Activated T-cell treated with anti-CD3 and anti-CD28 coated beads, Interleukin-2, amount 50 U/mL, for 72 hours (primary cell): ENCODE data around the gene NRF1. TPM values are rescaled to one million over a fixed set of nuclear protein-coding genes. Genes with fewer than 3 reads are reported as not detected.
"Not testable (repeated sequence)": the region's sequence is repeated elsewhere in the genome, so short reads cannot be mapped to it uniquely, and the experiment has no call there.

ENCODE experiments used
- ATAC-seq, 2 donors: fragments of 150-1000 bp; cut with Tn5 transposase; replicated peaks in 1 of 2; 2 replicates each; pipeline ENCODE4 v1.10.0; 2021; ENCODE audit warnings: moderate library complexity in 2 of 2, mild to moderate bottlenecking in 1 of 2
- DNase-seq, 2 donors: peaks; one replicate each; pipeline ENCODE4 v3.0.0; 2021 to 2022; ENCODE audit warnings: mixed read lengths in 1 of 2
- H3K27ac Mint-ChIP-seq: one replicate; pipeline ENCODE4 v1.8.0; 2022; ENCODE audit warnings: mild to moderate bottlenecking, moderate library complexity, mixed read lengths
- H3K27me3 Mint-ChIP-seq: one replicate; pipeline ENCODE4 v1.8.0; 2022; ENCODE audit warnings: low read depth, mixed read lengths
- H3K36me3 Mint-ChIP-seq, 2 donors: one replicate each; pipeline ENCODE4 v1.8.0; 2022; ENCODE audit warnings: mixed read lengths in 2 of 2, mild to moderate bottlenecking in 1 of 2; ENCODE audit not compliant: insufficient read depth in 2 of 2
- H3K4me1 Mint-ChIP-seq: one replicate; pipeline ENCODE4 v1.8.0; 2022; ENCODE audit warnings: low read depth, mixed read lengths
- H3K4me3 Mint-ChIP-seq, 2 donors: one replicate each; pipeline ENCODE4 v1.8.0; 2022; ENCODE audit warnings: mild to moderate bottlenecking in 2 of 2, mixed read lengths in 2 of 2, moderate library complexity in 2 of 2
- H3K9me3 Mint-ChIP-seq, 2 donors: one replicate each; pipeline ENCODE4 v1.8.0; 2022; ENCODE audit warnings: mixed read lengths in 2 of 2
- total RNA-seq, 2 donors: library from RNA; stranded (reverse); gene quantifications; one replicate each; pipeline ENCODE4 v1.2.3, GENCODE V29; 2022

NRF1 gene
- total RNA-seq, 2 donors from 2014 or later = 22.1 to 25.1 TPM

- Mint-ChIP-seq H3K4me1 (peaks cover 5% of the 10 kb centered on the region), H3K4me3 (no peak overlapping the region), H3K36me3 (peaks cover 17 to 31% of the 10 kb centered on the region in 2 donors), H3K9me3 (peaks cover 4 to 10% of the 10 kb centered on the region in 2 donors), H3K27me3 (no peaks in the 10 kb centered on the region), H3K27ac (peak overlapping the region; percentile 74)
- DNase-seq (no peak), ATAC-seq (peak; percentile 39 to 51)
Observed at GRCh38 chr7:129664029-129665012, 52.8 kb downstream of the NRF1 start.

DNA sequence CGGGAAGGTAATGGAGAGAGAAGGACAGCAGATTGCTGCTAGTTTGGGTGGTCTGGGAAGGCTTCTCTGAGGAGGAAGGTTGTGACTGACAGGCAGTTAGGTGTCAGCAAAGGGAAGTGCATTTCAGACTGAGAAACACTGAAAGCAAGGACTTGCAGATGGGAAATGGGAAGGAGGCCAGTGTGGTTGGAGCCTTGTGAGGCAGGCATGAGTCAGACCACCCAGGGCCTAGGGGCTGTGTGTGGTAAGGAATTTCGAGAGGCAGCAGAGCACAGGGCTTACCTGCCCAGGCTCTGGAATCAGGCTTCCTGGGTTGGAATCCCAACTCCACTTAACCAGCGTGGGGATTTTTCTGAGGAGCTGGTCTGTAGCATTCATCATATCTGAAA, 53.5 kb downstream of the NRF1 start:
- DNase-seq (no peak), ATAC-seq (no peak)
- peaks cover 5% of the 10 kb centered on the region for H3K4me1 Mint-ChIP-seq
- no peak overlapping the region for H3K27ac Mint-ChIP-seq
- no peak overlapping the region for H3K4me3 Mint-ChIP-seq
- no peaks in the 10 kb centered on the region for H3K27me3 Mint-ChIP-seq
- H3K36me3 Mint-ChIP-seq = peaks cover 12 to 24% of the 10 kb centered on the region in 2 donors
- peaks cover 0 to 6% of the 10 kb centered on the region in 2 donors for H3K9me3 Mint-ChIP-seq

DNA sequence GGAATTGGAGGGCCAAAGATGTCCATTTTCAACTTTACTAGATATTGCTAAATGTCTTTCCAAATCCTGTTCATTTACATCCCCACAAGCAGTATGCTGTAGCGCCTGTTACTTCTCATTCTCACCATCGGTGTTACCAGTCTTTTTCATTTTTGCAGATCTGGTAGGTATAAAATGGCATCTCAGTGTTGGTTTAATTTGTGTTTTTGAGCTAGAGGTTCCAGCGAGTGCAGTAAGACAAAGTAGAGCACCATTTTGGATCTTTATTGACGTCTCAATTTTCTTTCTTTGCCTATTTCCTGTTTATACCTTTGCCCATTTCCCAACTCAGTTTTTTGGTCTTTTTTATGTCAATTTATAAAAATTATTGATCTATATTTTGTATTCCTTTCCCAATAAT, 55.6 kb downstream of the NRF1 start:
- no peak for ATAC-seq
- Mint-ChIP-seq H3K27ac (no peak overlapping the region), H3K36me3 (peaks cover 2 to 7% of the 10 kb centered on the region in 2 donors)

GRCh38 chr7:129667551-129667950, 56.0 kb downstream of the NRF1 start:
- no peaks in the 10 kb centered on the region for H3K27me3 Mint-ChIP-seq
- no peak for DNase-seq
- ATAC-seq = no peak
- peaks cover 5% of the 10 kb centered on the region for H3K4me1 Mint-ChIP-seq
- no peak overlapping the region for H3K4me3 Mint-ChIP-seq
- peaks cover 2 to 4% of the 10 kb centered on the region in 2 donors for H3K36me3 Mint-ChIP-seq
- H3K9me3 Mint-ChIP-seq = no peaks in the 10 kb centered on the region
- no peak overlapping the region for H3K27ac Mint-ChIP-seq

More for the DNA sequence above, 55.6 kb downstream of the NRF1 start:
- Mint-ChIP-seq H3K27me3 (no peaks in the 10 kb centered on the region), H3K4me1 (peaks cover 5% of the 10 kb centered on the region), H3K4me3 (no peak overlapping the region), H3K9me3 (no peaks in the 10 kb centered on the region)
- no peak for DNase-seq

DNA sequence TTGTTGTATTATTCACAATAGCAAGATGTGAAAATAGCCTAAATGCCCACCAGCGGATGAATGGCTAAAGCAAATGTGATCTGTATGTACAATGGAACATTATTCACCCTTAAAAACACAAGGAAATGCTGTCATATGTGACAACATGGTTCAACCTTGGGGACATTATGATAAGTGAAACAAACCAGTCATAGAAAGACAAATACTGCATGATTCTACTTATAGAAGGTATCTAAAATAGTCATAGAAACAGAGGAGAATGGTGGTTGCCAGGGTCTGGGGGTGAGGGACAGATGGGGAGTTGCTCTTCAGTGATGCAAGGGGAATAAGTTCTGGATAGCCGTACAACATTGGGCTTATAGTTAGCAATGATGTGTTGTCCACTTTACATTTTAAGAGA, 58.4 kb downstream of the NRF1 start:
- peak; percentile 15 to 57 for ATAC-seq
- no peaks in the 10 kb centered on the region for H3K27me3 Mint-ChIP-seq
- H3K9me3 Mint-ChIP-seq = no peaks in the 10 kb centered on the region
- DNase-seq = no peak
- peaks cover 2 to 4% of the 10 kb centered on the region in 2 donors for H3K36me3 Mint-ChIP-seq
- H3K4me3 Mint-ChIP-seq = no peak overlapping the region
- no peak overlapping the region for H3K27ac Mint-ChIP-seq
- H3K4me1 Mint-ChIP-seq = peaks cover 3% of the 10 kb centered on the region

DNA sequence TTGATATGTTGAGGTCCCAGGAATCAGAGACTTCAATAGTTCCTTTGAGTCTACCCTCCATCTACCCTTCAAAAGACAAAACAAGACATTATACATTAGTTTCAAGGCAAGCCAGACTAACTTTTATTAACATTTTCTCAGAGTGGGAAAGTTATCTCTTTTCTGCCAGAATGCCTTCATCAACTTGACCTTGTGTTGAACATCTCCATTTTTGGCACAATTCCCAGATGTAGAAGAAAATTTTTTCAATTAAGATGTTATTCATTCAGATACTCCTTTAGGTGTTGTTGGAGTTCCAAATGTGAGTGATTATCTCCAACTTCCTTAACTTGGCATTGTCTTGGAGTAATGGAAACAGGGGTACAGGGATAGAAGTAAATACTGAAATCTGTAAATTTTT, 59.1 kb downstream of the NRF1 start:
- DNase-seq (no peak), ATAC-seq (no peak)
- no peaks in the 10 kb centered on the region for H3K9me3 Mint-ChIP-seq
- H3K27me3 Mint-ChIP-seq = no peaks in the 10 kb centered on the region
- peaks cover 5 to 10% of the 10 kb centered on the region in 2 donors for H3K36me3 Mint-ChIP-seq
- no peaks in the 10 kb centered on the region for H3K4me1 Mint-ChIP-seq
- no peak overlapping the region for H3K4me3 Mint-ChIP-seq
- H3K27ac Mint-ChIP-seq = no peak overlapping the region

- H3K9me3 Mint-ChIP-seq = no peaks in the 10 kb centered on the region
- no peaks in the 10 kb centered on the region for H3K27me3 Mint-ChIP-seq
- H3K4me3 Mint-ChIP-seq = no peak overlapping the region
- DNase-seq = no peak
- no peak overlapping the region for H3K27ac Mint-ChIP-seq
- no peak for ATAC-seq
- no peaks in the 10 kb centered on the region for H3K4me1 Mint-ChIP-seq
- peaks cover 7 to 12% of the 10 kb centered on the region in 2 donors for H3K36me3 Mint-ChIP-seq
Observed at GRCh38 chr7:129671266-129671665, 59.7 kb downstream of the NRF1 start.

GRCh38 chr7:129674475-129674874, 63.0 kb downstream of the NRF1 start:
- H3K9me3 Mint-ChIP-seq, H3K27me3 Mint-ChIP-seq, H3K4me1 Mint-ChIP-seq, DNase-seq, H3K27ac Mint-ChIP-seq, H3K4me3 Mint-ChIP-seq: not testable (repeated sequence)
- ATAC-seq = peak in 1 of 2 donors; percentile 42
- H3K36me3 Mint-ChIP-seq = peaks cover 10 to 21% of the 10 kb centered on the region in 2 donors

- peaks cover 0 to 2% of the 10 kb centered on the region in 2 donors for H3K9me3 Mint-ChIP-seq
- H3K4me1 Mint-ChIP-seq = peaks cover 9% of the 10 kb centered on the region
- H3K4me3 Mint-ChIP-seq = no peak overlapping the region
- ATAC-seq (no peak), DNase-seq (no peak)
- H3K36me3 Mint-ChIP-seq = peaks cover 10 to 24% of the 10 kb centered on the region in 2 donors
- H3K27me3 Mint-ChIP-seq = no peaks in the 10 kb centered on the region
- H3K27ac Mint-ChIP-seq = no peak overlapping the region
Observed at GRCh38 chr7:129675521-129675920, 64.0 kb downstream of the NRF1 start.

GRCh38 chr7:129676017-129676897, 64.7 kb downstream of the NRF1 start:
- Mint-ChIP-seq H3K36me3 (peaks cover 10 to 25% of the 10 kb centered on the region in 2 donors), H3K27ac (no peak overlapping the region), H3K4me1 (peaks cover 9% of the 10 kb centered on the region), H3K27me3 (no peaks in the 10 kb centered on the region), H3K4me3 (no peak overlapping the region), H3K9me3 (peaks cover 0 to 2% of the 10 kb centered on the region in 2 donors)
- DNase-seq (no peak), ATAC-seq (no peak)

- H3K27me3 Mint-ChIP-seq = no peaks in the 10 kb centered on the region
- H3K27ac Mint-ChIP-seq = no peak overlapping the region
- H3K36me3 Mint-ChIP-seq = peaks cover 10 to 25% of the 10 kb centered on the region in 2 donors
- peaks cover 0 to 2% of the 10 kb centered on the region in 2 donors for H3K9me3 Mint-ChIP-seq
- ATAC-seq = no peak
- H3K4me3 Mint-ChIP-seq = no peak overlapping the region
- peaks cover 9% of the 10 kb centered on the region for H3K4me1 Mint-ChIP-seq
- no peak for DNase-seq
Observed at GRCh38 chr7:129677796-129678195, 66.3 kb downstream of the NRF1 start.

DNA sequence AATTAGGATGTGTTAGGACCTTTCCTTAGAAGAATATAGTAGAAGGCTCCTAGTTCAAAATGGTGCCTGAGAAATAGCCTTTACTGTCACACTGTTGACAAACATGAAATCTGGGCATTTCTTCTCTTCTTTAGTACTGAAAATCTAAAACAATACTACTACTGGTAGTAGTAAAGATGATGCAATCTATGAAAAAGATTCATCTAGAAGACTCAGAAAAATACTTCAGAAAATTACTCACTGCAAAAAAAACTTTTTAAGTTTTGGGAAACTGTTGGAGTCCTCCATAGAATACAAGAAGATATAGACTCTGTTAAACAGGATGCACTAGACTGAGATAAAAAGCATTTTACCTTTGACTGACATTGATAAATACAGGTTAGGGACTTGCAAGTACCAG, 67.1 kb downstream of the NRF1 start:
- H3K27ac Mint-ChIP-seq = peak overlapping the region; percentile 96
- H3K27me3 Mint-ChIP-seq = no peaks in the 10 kb centered on the region
- peaks cover 9% of the 10 kb centered on the region for H3K4me1 Mint-ChIP-seq
- DNase-seq (no peak), ATAC-seq (peak; percentile 18 to 67)
- peaks cover 10 to 27% of the 10 kb centered on the region in 2 donors for H3K36me3 Mint-ChIP-seq
- peak overlapping the region in 1 of 2 donors; percentile 61 for H3K4me3 Mint-ChIP-seq
- H3K9me3 Mint-ChIP-seq = peaks cover 0 to 2% of the 10 kb centered on the region in 2 donors

GRCh38 chr7:129680400-129680799, 68.9 kb downstream of the NRF1 start:
- peaks cover 0 to 2% of the 10 kb centered on the region in 2 donors for H3K9me3 Mint-ChIP-seq

More at GRCh38 chr7:129680400-129680799, 68.9 kb downstream of the NRF1 start:
- Mint-ChIP-seq H3K4me1 (peaks cover 9% of the 10 kb centered on the region), H3K27me3 (no peaks in the 10 kb centered on the region), H3K36me3 (peaks cover 5 to 25% of the 10 kb centered on the region in 2 donors), H3K4me3 (no peak overlapping the region), H3K27ac (no peak overlapping the region)
- no peak for DNase-seq
- no peak for ATAC-seq
